Breast epithelium (tissue), 3 donors: ENCODE measurements around the gene COL5A3.

Source experiments
- POLR2A ChIP-seq: fragments of 450-650 bp; IDR thresholded peaks from one replicate; pipeline ENCODE4 v1.6.1; 2016; ENCODE audit warnings: antibody characterized with exemption, mild to moderate bottlenecking, moderate library complexity
- TF ChIP-seq, protein P1 (sequence below), 3 donors: fragments of 450-650 bp; IDR thresholded peaks; one replicate each; pipeline ENCODE4 v1.5.1; 2016 to 2017; ENCODE audit warnings: antibody characterized with exemption in 3 of 3, mild to moderate bottlenecking in 3 of 3, moderate library complexity in 3 of 3

DNA sequence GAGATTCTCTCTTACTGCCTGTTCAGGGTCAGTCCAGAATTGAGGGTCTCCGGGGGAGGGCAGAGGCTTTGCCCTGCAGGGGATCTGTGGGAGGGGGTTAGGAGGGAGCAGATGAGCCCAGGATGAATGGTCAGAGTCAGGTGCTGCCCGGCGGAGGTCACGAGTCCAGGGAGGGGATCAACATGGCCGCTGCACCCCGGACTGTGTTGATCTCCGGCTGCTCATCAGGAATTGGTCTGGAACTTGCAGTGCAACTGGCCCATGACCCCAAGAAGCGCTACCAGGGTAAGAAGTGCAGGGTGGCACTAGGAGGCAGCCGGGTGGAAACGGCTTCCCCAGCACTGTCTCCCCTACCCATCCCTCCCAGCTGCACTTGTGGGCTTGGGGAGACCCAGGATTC, 3.0 kb upstream of the COL5A3 start, which contains the start of gene RDH8:
- no peak for TF ChIP-seq POLR2A
- TF ChIP-seq, protein P1, sequence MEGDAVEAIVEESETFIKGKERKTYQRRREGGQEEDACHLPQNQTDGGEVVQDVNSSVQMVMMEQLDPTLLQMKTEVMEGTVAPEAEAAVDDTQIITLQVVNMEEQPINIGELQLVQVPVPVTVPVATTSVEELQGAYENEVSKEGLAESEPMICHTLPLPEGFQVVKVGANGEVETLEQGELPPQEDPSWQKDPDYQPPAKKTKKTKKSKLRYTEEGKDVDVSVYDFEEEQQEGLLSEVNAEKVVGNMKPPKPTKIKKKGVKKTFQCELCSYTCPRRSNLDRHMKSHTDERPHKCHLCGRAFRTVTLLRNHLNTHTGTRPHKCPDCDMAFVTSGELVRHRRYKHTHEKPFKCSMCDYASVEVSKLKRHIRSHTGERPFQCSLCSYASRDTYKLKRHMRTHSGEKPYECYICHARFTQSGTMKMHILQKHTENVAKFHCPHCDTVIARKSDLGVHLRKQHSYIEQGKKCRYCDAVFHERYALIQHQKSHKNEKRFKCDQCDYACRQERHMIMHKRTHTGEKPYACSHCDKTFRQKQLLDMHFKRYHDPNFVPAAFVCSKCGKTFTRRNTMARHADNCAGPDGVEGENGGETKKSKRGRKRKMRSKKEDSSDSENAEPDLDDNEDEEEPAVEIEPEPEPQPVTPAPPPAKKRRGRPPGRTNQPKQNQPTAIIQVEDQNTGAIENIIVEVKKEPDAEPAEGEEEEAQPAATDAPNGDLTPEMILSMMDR (IDR thresholded peaks at IDR 0.05) = no peak
